ENCODE measurements around the gene ACER1.
"Not testable (repeated sequence)": the region's sequence is repeated elsewhere in the genome, so short reads cannot be mapped to it uniquely, and the experiment has no call there.

The ACER1 gene

GRCh38 chr19:6360857-6361216, 27.4 kb upstream of the ACER1 start:
- H2BK120ac ChIP-seq (ENCODE audit: low read depth, low read length); H3K27me3 ChIP-seq (ENCODE audit: control insufficient read depth in 1 of 2, insufficient read depth in 1 of 2, low read length in 2 of 2); DNase-seq; H3K14ac ChIP-seq (ENCODE audit: low read length in 2 of 2); H3K27ac ChIP-seq (ENCODE audit: low read length, poor library complexity, severe bottlenecking); H4K91ac ChIP-seq (ENCODE audit: low read length); H2AK5ac ChIP-seq (ENCODE audit: low read length, severe bottlenecking); H2BK15ac ChIP-seq (ENCODE audit: low read depth, poor library complexity, severe bottlenecking); H3K4me2 ChIP-seq (ENCODE audit: low read length, poor library complexity, severe bottlenecking); H3K18ac ChIP-seq (ENCODE audit: low read depth in 1 of 2, low read length in 2 of 2); H2BK5ac ChIP-seq (ENCODE audit: low read depth, low read length, poor library complexity, severe bottlenecking); H3K23ac ChIP-seq (ENCODE audit: low read length in 2 of 2); H2BK12ac ChIP-seq (ENCODE audit: low read length in 2 of 2); H3K4me1 ChIP-seq (ENCODE audit: control insufficient read depth, insufficient read depth, low read depth, low read length); H3K9me3 ChIP-seq (ENCODE audit: control insufficient read depth, low read length); H3K4ac ChIP-seq (ENCODE audit: low read depth in 1 of 2, low read length in 2 of 2); H2AFZ ChIP-seq (ENCODE audit: low read depth, low read length): not testable (repeated sequence)
- peak overlapping the region in 1 of 2 experiments; percentile 88 for H3K4me3 ChIP-seq (ENCODE audit: insufficient read depth in 1 of 2, low read depth in 1 of 2, low read length in 2 of 2)
- peak overlapping the region; percentile 19 for H4K8ac ChIP-seq (ENCODE audit: low read length)
- peaks cover 19 to 22% of the 10 kb centered on the region in 2 experiments for H3K36me3 ChIP-seq (ENCODE audit: control insufficient read depth in 1 of 2, insufficient read depth in 2 of 2, low read depth in 1 of 2, low read length in 2 of 2)
- 90% methylated on average over 10 of the region's 10 CpGs for WGBS
- H3K9ac ChIP-seq (ENCODE audit: low read length), result peak overlapping the region; percentile 87
- H3K79me1 ChIP-seq (replicated peaks; ENCODE audit: low read length, poor library complexity, severe bottlenecking), result peaks cover 18% of the 10 kb centered on the region

GRCh38 chr19:6360445-6360844, 27.0 kb upstream of the ACER1 start:
- not testable (repeated sequence) for H2BK15ac ChIP-seq (ENCODE audit: low read depth, poor library complexity, severe bottlenecking); H3K9ac ChIP-seq (ENCODE audit: low read length); H3K9me3 ChIP-seq (ENCODE audit: control insufficient read depth, low read length); H3K4me3 ChIP-seq (ENCODE audit: insufficient read depth in 1 of 2, low read depth in 1 of 2, low read length in 2 of 2); DNase-seq; H3K18ac ChIP-seq (ENCODE audit: low read depth in 1 of 2, low read length in 2 of 2); H3K14ac ChIP-seq (ENCODE audit: low read length in 2 of 2); H2BK12ac ChIP-seq (ENCODE audit: low read length in 2 of 2); H3K27ac ChIP-seq (ENCODE audit: low read length, poor library complexity, severe bottlenecking); H2BK120ac ChIP-seq (ENCODE audit: low read depth, low read length); H2AFZ ChIP-seq (ENCODE audit: low read depth, low read length); H3K4me1 ChIP-seq (ENCODE audit: control insufficient read depth, insufficient read depth, low read depth, low read length); H3K23ac ChIP-seq (ENCODE audit: low read length in 2 of 2); H2AK5ac ChIP-seq (ENCODE audit: low read length, severe bottlenecking); H3K4me2 ChIP-seq (ENCODE audit: low read length, poor library complexity, severe bottlenecking); H3K4ac ChIP-seq (ENCODE audit: low read depth in 1 of 2, low read length in 2 of 2); H4K8ac ChIP-seq (ENCODE audit: low read length); H3K27me3 ChIP-seq (ENCODE audit: control insufficient read depth in 1 of 2, insufficient read depth in 1 of 2, low read length in 2 of 2); H4K91ac ChIP-seq (ENCODE audit: low read length); H2BK5ac ChIP-seq (ENCODE audit: low read depth, low read length, poor library complexity, severe bottlenecking)
- WGBS, result 98% methylated on average over 7 of the region's 12 CpGs
- Histone ChIP-seq H3K36me3 (ENCODE audit: control insufficient read depth in 1 of 2, insufficient read depth in 2 of 2, low read depth in 1 of 2, low read length in 2 of 2) (peaks cover 15 to 19% of the 10 kb centered on the region in 2 experiments), H3K79me1 (replicated peaks; ENCODE audit: low read length, poor library complexity, severe bottlenecking) (peaks cover 17% of the 10 kb centered on the region)

GRCh38 chr19:6359568-6360341, 26.3 kb upstream of the ACER1 start:
- no peak for DNase-seq
- 84% methylated on average over 5 of the region's 5 CpGs for WGBS
- H3K4me1 ChIP-seq (ENCODE audit: control insufficient read depth, insufficient read depth, low read depth, low read length), result peaks cover 5% of the 10 kb centered on the region

GRCh38 chr19:6358003-6358402, 24.6 kb upstream of the ACER1 start:
- Histone ChIP-seq H2BK5ac (ENCODE audit: low read depth, low read length, poor library complexity, severe bottlenecking) (no peak overlapping the region), H2BK15ac (ENCODE audit: low read depth, poor library complexity, severe bottlenecking) (no peak overlapping the region), H2BK12ac (ENCODE audit: low read length in 2 of 2) (no peak overlapping the region), H4K91ac (ENCODE audit: low read length) (no peak overlapping the region), H3K4me1 (ENCODE audit: control insufficient read depth, insufficient read depth, low read depth, low read length) (peaks cover 5% of the 10 kb centered on the region), H3K27ac (ENCODE audit: low read length, poor library complexity, severe bottlenecking) (no peak overlapping the region), H4K8ac (ENCODE audit: low read length) (no peak overlapping the region), H2AFZ (ENCODE audit: low read depth, low read length) (no peak overlapping the region), H3K9me3 (ENCODE audit: control insufficient read depth, low read length) (no peaks in the 10 kb centered on the region), H2BK120ac (ENCODE audit: low read depth, low read length) (no peak overlapping the region), H3K4me3 (ENCODE audit: insufficient read depth in 1 of 2, low read depth in 1 of 2, low read length in 2 of 2) (peak overlapping the region in 1 of 2 experiments; percentile 7), H2AK5ac (ENCODE audit: low read length, severe bottlenecking) (no peak overlapping the region), H3K23ac (ENCODE audit: low read length in 2 of 2) (no peak overlapping the region), H3K14ac (ENCODE audit: low read length in 2 of 2) (no peak overlapping the region), H3K27me3 (ENCODE audit: control insufficient read depth in 1 of 2, insufficient read depth in 1 of 2, low read length in 2 of 2) (no peaks in the 10 kb centered on the region), H3K4ac (ENCODE audit: low read depth in 1 of 2, low read length in 2 of 2) (no peak overlapping the region), H3K36me3 (ENCODE audit: control insufficient read depth in 1 of 2, insufficient read depth in 2 of 2, low read depth in 1 of 2, low read length in 2 of 2) (no peaks in the 10 kb centered on the region), H3K4me2 (ENCODE audit: low read length, poor library complexity, severe bottlenecking) (no peak overlapping the region), H3K9ac (ENCODE audit: low read length) (no peak overlapping the region), H3K18ac (ENCODE audit: low read depth in 1 of 2, low read length in 2 of 2) (no peak overlapping the region), H3K79me1 (replicated peaks; ENCODE audit: low read length, poor library complexity, severe bottlenecking) (peaks cover 9% of the 10 kb centered on the region)
- 93% methylated on average over 9 of the region's 9 CpGs for WGBS
- DNase-seq, result no peak

More at GRCh38 chr19:6359568-6360341, 26.3 kb upstream of the ACER1 start:
- Histone ChIP-seq H3K4me2 (ENCODE audit: low read length, poor library complexity, severe bottlenecking) (no peak overlapping the region), H3K23ac (ENCODE audit: low read length in 2 of 2) (no peak overlapping the region), H3K79me1 (replicated peaks; ENCODE audit: low read length, poor library complexity, severe bottlenecking) (peaks cover 17% of the 10 kb centered on the region), H3K18ac (ENCODE audit: low read depth in 1 of 2, low read length in 2 of 2) (no peak overlapping the region), H2AFZ (ENCODE audit: low read depth, low read length) (no peak overlapping the region), H2BK5ac (ENCODE audit: low read depth, low read length, poor library complexity, severe bottlenecking) (no peak overlapping the region), H3K27ac (ENCODE audit: low read length, poor library complexity, severe bottlenecking) (no peak overlapping the region), H3K14ac (ENCODE audit: low read length in 2 of 2) (no peak overlapping the region), H4K8ac (ENCODE audit: low read length) (no peak overlapping the region), H2BK12ac (ENCODE audit: low read length in 2 of 2) (no peak overlapping the region), H2BK120ac (ENCODE audit: low read depth, low read length) (no peak overlapping the region), H2AK5ac (ENCODE audit: low read length, severe bottlenecking) (no peak overlapping the region), H3K4me3 (ENCODE audit: insufficient read depth in 1 of 2, low read depth in 1 of 2, low read length in 2 of 2) (no peak overlapping the region), H3K9ac (ENCODE audit: low read length) (no peak overlapping the region), H3K36me3 (ENCODE audit: control insufficient read depth in 1 of 2, insufficient read depth in 2 of 2, low read depth in 1 of 2, low read length in 2 of 2) (peaks cover 8 to 12% of the 10 kb centered on the region in 2 experiments), H3K4ac (ENCODE audit: low read depth in 1 of 2, low read length in 2 of 2) (no peak overlapping the region), H2BK15ac (ENCODE audit: low read depth, poor library complexity, severe bottlenecking) (no peak overlapping the region), H3K27me3 (ENCODE audit: control insufficient read depth in 1 of 2, insufficient read depth in 1 of 2, low read length in 2 of 2) (no peaks in the 10 kb centered on the region), H4K91ac (ENCODE audit: low read length) (no peak overlapping the region), H3K9me3 (ENCODE audit: control insufficient read depth, low read length) (no peaks in the 10 kb centered on the region)
